GM21360 (cell line): ENCODE data around the gene MED27.

Experiments
- ATAC-seq: cut with Tn5 transposase; IDR thresholded peaks from one replicate; pipeline ENCODE4 v1.9.1; 2021; ENCODE audit warnings: mild to moderate bottlenecking, moderate library complexity; ENCODE audit not compliant: unreplicated experiment

Gene MED27

GRCh38 chr9:131867611-131868192, 212.0 kb downstream of the MED27 start:
- no peak for ATAC-seq

DNA sequence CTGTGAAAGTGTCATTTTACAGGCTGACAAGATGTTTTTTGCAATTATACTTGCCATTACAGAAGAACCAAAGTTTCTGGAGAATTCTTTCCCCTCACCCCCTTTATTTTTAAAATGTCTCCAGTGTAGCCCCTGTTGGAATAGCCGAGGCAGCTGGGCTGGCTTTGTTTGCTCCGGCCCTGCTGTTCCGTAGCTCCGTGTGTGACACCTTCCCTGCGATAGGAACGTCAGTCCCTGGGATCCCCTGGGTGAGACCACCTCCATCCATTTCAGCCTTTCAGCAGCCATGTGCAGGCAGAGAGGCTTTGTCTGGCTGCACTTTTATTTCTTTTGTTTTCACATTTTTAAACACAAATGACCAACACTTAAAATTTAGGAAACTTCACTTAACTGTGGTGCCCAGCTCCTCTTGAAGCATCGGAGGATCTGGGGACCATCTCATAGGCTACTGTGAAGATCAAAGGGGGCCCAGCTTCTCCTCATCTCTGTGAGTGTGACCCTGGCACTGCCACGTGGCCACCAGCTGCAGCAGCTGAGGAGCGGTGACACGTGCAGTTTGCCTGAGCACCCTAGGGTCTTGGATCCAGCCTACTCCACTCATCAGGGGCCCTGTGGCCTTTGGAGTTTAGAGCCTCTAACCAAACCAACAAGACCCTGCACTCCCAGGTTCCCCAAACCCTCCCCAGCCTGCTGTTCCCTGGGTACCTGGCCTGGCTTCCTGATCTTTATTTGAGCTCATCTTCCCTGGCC, 214.0 kb downstream of the MED27 start:
- no peak for ATAC-seq

- no peak for ATAC-seq
Observed at GRCh38 chr9:131864531-131864930, 215.1 kb downstream of the MED27 start.

GRCh38 chr9:131863306-131863896, 216.3 kb downstream of the MED27 start:
- no peak for ATAC-seq

- ATAC-seq, result no peak
Observed at GRCh38 chr9:131862261-131862660, 217.4 kb downstream of the MED27 start.

DNA sequence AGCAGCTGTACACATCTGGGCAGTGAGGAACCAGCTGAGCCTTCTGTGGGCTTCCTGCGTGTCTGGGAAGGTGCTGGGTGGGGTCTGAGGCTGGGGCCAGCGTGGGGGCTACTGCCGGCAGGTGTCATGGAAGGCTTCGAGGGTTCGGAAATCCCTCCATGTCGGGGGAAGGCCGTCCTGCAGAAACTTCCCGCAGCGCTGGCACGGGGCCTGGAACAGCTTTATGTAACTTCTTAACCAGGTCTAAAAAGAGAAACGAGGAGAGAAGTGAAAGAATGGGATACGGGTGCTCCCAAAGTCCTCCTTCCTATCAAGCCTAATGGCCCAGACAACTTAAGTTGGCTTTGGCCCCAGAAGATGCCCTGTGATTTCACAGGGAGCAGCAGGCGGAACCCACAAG, 219.2 kb downstream of the MED27 start:
- ATAC-seq, result no peak

GRCh38 chr9:131858147-131858546, 221.5 kb downstream of the MED27 start:
- no peak for ATAC-seq

- ATAC-seq, result no peak
Observed at GRCh38 chr9:131856105-131856504, 223.6 kb downstream of the MED27 start.

GRCh38 chr9:131854896-131855613, 224.6 kb downstream of the MED27 start:
- ATAC-seq, result no peak

GRCh38 chr9:131854334-131854733, 225.3 kb downstream of the MED27 start:
- no peak for ATAC-seq

DNA sequence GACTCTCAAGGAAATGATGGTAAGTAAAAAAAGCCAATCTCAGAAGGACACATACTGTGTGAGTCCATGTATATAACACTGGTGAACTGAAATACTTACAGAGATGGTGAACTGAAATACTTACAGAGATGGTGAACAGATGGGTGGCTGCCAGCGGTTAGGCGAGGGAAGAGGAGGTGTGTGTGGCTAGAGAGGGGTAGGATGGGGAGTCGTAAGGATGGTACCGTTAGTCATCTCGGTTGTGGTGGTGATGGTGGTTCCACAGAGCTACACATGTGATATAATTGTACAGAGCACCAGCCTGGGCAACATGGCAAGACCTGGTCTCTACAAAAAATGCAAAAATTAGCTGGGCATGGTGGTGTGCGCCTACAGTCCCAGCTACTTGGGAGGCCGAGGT, 226.2 kb downstream of the MED27 start:
- no peak for ATAC-seq

DNA sequence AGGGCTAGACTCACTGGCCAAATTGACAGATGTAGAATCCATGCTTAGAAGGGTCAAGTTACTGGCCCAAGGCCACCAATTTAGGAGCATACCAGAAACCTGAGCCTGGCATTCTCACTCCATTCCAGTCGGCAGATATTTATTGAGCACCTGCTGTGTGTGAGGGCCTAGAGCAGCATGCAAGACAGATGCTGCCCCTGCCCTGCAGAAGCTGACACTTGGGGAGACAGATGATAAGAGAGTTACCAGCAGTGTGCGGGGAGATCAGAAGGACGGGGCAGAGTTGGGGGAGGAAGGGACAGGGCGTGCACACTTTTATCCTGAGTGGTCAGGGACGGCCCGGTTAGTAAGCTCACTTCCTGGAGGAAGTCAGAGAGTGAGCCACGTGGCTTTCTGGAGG, 228.3 kb downstream of the MED27 start:
- no peak for ATAC-seq

GRCh38 chr9:131849391-131849790, 230.3 kb downstream of the MED27 start:
- ATAC-seq, result no peak

DNA sequence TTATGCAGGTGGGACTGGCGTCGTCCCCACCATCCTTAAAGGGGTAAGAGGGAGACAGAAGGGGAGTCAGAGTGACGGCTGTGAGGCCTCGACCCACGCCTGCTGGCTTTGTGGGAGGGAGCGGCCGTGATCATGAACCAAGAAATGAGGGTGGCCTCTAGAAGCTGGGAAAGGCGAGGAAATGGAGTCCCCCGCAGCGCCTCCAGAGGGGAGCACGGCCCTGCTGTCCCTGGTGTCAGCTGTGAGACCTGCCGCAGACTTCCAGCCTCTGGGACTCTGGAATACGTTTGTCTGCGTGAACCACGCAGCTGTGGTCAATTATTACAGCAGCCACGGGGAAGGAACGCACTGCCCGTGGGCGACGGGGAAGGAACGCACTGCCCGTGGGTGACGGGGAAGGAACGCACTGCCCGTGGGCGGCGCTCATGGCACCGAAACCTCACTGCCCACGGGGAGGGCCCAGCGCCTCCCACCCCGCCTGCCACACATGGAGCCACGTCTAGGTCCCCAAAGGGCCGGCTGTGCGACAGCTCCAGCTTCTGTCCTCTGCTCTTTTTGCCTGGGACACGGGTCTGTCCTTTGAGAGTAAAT, 231.0 kb downstream of the MED27 start:
- no peak for ATAC-seq

DNA sequence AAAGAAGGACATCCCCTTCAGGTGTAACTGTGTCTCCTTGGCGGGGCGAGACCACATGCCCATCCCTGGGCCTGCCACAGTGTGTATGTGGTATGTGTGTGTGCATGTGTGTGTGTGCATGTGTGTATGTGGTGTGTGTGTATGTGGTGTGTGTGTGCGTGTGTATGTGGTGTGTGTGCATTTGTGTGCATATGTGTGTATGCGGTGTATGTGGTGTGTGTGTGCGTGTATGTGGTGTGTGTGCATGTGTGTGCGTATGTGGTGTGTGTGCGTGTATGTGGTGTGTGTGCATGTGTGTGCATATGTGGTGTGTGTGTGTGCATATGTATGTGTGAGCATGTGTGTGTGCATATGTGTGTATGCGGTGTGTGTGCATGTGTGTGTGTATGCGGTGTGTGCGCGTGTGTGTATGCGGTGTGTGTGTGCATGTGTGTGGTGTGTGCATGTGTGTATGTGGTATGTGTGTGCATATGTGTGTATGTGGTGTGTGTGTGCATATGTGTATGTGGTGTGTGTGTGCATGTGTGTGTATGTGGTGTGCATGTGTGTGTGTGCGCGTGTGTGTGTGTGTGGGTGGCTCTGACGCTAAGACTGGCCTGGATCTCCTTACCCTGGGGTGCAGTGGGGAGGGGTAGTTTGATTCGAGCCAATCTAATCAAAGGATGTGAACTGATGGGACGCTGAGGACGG, 231.9 kb downstream of the MED27 start:
- ATAC-seq, result no peak

DNA sequence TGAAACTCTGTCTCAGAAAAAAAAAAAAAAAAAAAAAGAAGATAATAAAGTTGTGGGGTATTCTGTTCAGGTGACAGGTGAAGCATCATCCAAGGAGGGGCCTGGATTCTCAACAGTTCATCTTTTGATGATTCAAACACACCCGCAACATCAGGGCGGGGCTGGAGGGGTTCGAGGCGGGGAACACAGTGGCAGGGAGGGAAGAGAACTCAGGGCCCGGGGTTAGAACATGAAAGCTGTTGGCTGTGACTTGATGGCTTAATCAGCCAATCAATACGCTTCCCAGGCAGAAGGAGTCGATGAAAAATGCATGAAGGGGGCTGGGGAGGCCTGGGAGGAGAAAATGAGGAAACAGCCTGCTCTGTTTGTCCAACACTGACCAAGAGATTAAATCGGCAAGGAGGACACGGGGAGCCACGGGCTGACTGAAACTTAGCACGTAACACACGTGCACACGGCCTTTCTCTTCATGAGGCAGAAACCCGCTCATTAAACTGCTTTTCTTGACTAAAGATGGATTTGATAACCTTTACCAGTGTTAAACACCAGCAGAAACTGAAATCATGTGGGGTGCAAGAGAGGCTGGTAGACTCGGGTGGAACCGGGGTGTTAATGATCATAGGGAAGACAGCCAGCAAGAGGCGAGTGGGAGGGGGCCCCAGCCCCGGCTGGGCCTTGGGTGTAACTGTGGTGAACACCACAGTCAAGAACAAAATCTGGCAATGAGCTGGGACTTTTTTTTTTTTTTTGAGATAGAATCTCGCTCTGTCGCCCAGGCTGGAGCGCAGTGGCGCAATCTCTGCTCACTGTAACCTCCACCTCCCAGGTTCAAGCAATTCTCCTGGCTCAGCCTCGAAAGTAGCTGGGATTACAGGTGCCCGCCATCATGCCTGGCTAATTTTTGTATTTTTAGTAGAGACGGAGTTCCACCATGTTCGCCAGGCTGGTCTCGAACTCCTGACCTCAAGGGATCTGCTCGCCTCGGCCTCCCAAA, 234.1 kb downstream of the MED27 start:
- no peak for ATAC-seq

DNA sequence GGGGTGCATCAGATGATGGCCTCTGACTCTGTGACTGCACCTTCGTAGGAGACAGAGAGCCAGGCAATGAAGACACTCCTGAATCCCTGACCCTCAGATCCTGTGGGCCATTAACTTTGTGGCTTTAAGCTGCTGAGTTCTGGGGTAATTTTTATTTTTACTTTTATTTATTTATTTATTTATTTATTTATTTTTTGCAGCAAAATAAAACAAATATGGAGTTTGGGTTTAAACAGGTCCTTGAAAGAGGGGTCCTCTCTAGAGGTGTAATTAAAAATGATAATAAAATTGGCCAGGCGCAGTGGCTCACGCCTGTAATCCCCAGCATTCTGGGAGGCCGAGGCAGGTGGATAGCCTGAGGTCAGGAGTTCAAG, 234.9 kb downstream of the MED27 start:
- ATAC-seq, result no peak

DNA sequence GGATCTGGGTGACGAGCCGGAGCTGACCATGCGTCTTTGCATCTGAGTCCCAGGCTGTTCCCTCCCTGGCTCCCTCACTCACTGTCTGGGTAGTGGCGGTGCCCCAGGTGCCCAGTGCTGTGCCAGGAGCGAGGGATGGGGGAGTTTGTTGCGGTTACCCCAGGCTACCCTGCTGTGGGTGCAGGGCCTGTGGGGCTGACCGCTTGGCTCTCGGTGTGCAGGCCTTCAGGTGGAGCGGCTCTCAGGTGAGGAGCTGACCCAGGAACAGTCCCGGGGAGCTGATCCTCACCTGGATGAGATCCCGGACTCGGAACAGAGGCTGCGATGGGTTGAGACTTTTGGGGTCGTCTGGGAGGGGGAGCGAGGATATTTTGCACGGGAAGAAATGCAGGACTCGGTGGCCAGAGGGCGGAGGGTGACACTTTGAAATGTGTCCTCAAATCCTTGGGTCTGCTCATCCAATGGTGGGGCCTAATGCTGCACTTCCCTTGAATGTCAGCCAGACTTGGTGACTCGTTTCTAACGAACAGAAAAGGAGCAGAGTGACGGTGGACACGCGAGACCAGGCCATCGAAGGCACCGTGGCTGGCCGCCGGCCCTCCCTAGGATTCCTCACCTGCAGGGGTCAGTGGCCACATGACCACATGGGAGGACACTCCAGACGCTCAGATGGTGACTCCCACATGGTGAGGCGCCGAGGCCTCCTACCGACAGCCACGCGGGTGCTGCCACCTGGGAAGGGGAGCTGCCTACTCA, 235.5 kb downstream of the MED27 start:
- no peak for ATAC-seq

DNA sequence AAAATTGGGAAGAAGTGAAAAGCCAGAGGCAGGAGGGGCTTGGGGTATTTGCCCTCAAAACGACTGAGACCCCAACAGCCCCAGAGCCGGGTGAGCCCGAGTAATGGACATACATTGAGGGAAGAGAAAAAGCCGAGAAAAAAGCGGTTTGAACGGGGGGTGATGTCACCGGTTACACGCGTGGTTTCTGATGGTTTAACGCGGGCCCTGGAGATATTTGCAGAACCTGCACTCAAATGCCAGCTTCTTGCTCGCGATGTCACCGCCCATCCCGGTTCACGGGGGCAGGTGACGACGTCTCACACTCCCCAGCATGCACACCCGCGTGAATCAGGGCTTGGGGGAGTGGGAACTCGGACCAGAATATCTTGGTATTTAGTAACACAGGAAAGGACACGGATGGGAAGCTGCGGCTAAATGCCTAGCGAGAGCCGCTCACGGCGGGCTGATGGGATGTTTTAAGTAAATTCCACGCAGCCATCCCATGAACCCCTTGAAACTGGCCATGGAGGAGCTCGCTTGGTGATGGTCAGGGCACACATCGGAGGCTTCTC, 237.8 kb downstream of the MED27 start:
- ATAC-seq, result no peak
